Upper lobe of left lung (tissue), 6 donors: ENCODE results near the gene CCDC181. TPM values are rescaled to one million over a fixed set of nuclear protein-coding genes. Genes with fewer than 3 reads are reported as not detected.
"Not testable (repeated sequence)": the region's sequence is repeated elsewhere in the genome, so short reads cannot be mapped to it uniquely, and the experiment has no call there.

Source experiments
- ATAC-seq, 2 donors: fragments of 200-7000 bp; cut with Tn5 transposase; one replicate each; pipeline ENCODE4 v1.9.1; 2022; ENCODE audit warnings: mild to moderate bottlenecking in 2 of 2, moderate library complexity in 2 of 2; ENCODE audit not compliant: low FRiP score in 2 of 2
- DNase-seq, 2 donors: peaks; one replicate each; pipeline ENCODE4 v3.0.0-alpha.2; 2019 to 2020
- H3K27ac ChIP-seq, 4 donors: fragments of 200-600 bp; sonication (generic); one replicate each; pipeline ENCODE4 v1.5.1; 2016 to 2019
- H3K27me3 ChIP-seq, 4 donors: fragments of 200-600 bp; sonication (generic); one replicate each; pipeline ENCODE4 v1.5.1; 2017 to 2019
- H3K36me3 ChIP-seq, 4 donors: fragments of 200-600 bp; sonication (generic); one replicate each; pipeline ENCODE4 v1.5.1; 2016 to 2019
- H3K4me1 ChIP-seq, 4 donors: fragments of 200-600 bp; sonication (generic); one replicate each; pipeline ENCODE4 v1.5.1; 2018 to 2019
- H3K4me3 ChIP-seq, 4 donors: fragments of 200-600 bp; sonication (generic); one replicate each; pipeline ENCODE4 v1.5.1; 2017 to 2019; ENCODE audit warnings: mild to moderate bottlenecking in 2 of 4, moderate library complexity in 1 of 4
- H3K9me3 ChIP-seq, 4 donors: fragments of 200-600 bp; sonication (generic); one replicate each; pipeline ENCODE4 v1.5.1; 2018 to 2019
- CTCF ChIP-seq, 6 experiments: fragments of 450-650 bp in 4 of 6; fragments of 200-600 bp in 2 of 6; sonication (generic) in 2 of 6; IDR thresholded peaks; one replicate each; pipeline ENCODE4 v1.5.1; 2016 to 2019; ENCODE audit warnings: antibody characterized with exemption in 6 of 6
- EP300 ChIP-seq, 4 donors: sonication (generic); formaldehyde crosslinking; IDR thresholded peaks; one replicate each; pipeline ENCODE4 v1.5.1; 2017; ENCODE audit warnings: antibody characterized with exemption in 4 of 4, control low read depth in 2 of 4
- POLR2A ChIP-seq, 4 donors: fragments of 450-650 bp; IDR thresholded peaks; one replicate each; pipeline ENCODE4 v1.5.1; 2016 to 2017; ENCODE audit warnings: antibody characterized with exemption in 4 of 4, mild to moderate bottlenecking in 2 of 4
- POLR2AphosphoS5 ChIP-seq, 2 donors: sonication (generic); formaldehyde crosslinking; IDR thresholded peaks; one replicate each; pipeline ENCODE4 v1.5.1; 2017; ENCODE audit warnings: antibody characterized with exemption in 2 of 2
- WGBS, 2 donors: methylation state at CpG; one replicate each; pipeline ENCODE4 v1.1.5; 2017 to 2018; 5-methylcytosine and 5-hydroxymethylcytosine counted together
- total RNA-seq, 6 donors: library from RNA; depleted of rRNA in 4 of 6; stranded (reverse); fragments of >200 nt in 4 of 6; gene quantifications; one replicate each; pipeline versions ENCODE4 v1.1.0 to v1.2.1, GENCODE V29; 2016 to 2021
- donor health status: DM: no; HTN: no; CAD: no; lungs with moderate emphysema.
- donor health status: DM: no; HTN: yes; CAD: no; lungs with severe emphysema.

The CCDC181 gene
- total RNA-seq, 6 donors from 2014 or later = 0.29 to 6.9 (median 2.6) TPM

GRCh38 chr1:169421309-169421708 lies 6.0 kb downstream of the CCDC181 start:
- TF ChIP-seq CTCF (IDR thresholded peaks at IDR 0.05) = no peak
- TF ChIP-seq EP300 (IDR thresholded peaks at IDR 0.05) = no peak
- no peak for TF ChIP-seq POLR2AphosphoS5 (IDR thresholded peaks at IDR 0.05)
- no peak for TF ChIP-seq POLR2A (IDR thresholded peaks at IDR 0.05)
- WGBS, 2 donors = 88 to 89% methylated on average over 5 of the region's 5 CpGs
- ATAC-seq = no peak

GRCh38 chr1:169414952-169415351 lies 12.3 kb downstream of the CCDC181 start:
- DNase-seq = no peak
- WGBS, 2 donors = 86 to 95% methylated on average over 2 of the region's 2 CpGs
- no peak for ATAC-seq

More at GRCh38 chr1:169421309-169421708, 6.0 kb downstream of the CCDC181 start:
- no peaks in the 10 kb centered on the region for H3K9me3 ChIP-seq
- H3K27me3 ChIP-seq = no peaks in the 10 kb centered on the region
- DNase-seq = no peak
- H3K36me3 ChIP-seq = no peaks in the 10 kb centered on the region
- no peak overlapping the region for H3K4me3 ChIP-seq
- H3K27ac ChIP-seq = no peak overlapping the region
- no peaks in the 10 kb centered on the region for H3K4me1 ChIP-seq

GRCh38 chr1:169408340-169408739 lies 18.9 kb downstream of the CCDC181 start:
- peak in 1 of 2 donors; percentile 1 for DNase-seq
- H3K4me3 ChIP-seq, H3K36me3 ChIP-seq, ATAC-seq, H3K27ac ChIP-seq, H3K27me3 ChIP-seq, H3K4me1 ChIP-seq: not testable (repeated sequence)
- peaks cover 9 to 28% (median 24%) of the 10 kb centered on the region in 4 donors for H3K9me3 ChIP-seq
- WGBS, 2 donors = 90 to 95% methylated on average over 5 of the region's 5 CpGs

More at GRCh38 chr1:169414952-169415351, 12.3 kb downstream of the CCDC181 start:
- no peak overlapping the region for H3K27ac ChIP-seq
- H3K36me3 ChIP-seq = no peaks in the 10 kb centered on the region
- TF ChIP-seq POLR2A (IDR thresholded peaks at IDR 0.05) (no peak), EP300 (IDR thresholded peaks at IDR 0.05) (no peak), POLR2AphosphoS5 (IDR thresholded peaks at IDR 0.05) (no peak), CTCF (IDR thresholded peaks at IDR 0.05) (no peak)
- H3K4me1 ChIP-seq = no peaks in the 10 kb centered on the region
- H3K27me3 ChIP-seq = no peaks in the 10 kb centered on the region
- H3K9me3 ChIP-seq = peaks cover 0 to 12% (median 4%) of the 10 kb centered on the region in 4 donors
- no peak overlapping the region for H3K4me3 ChIP-seq

DNA sequence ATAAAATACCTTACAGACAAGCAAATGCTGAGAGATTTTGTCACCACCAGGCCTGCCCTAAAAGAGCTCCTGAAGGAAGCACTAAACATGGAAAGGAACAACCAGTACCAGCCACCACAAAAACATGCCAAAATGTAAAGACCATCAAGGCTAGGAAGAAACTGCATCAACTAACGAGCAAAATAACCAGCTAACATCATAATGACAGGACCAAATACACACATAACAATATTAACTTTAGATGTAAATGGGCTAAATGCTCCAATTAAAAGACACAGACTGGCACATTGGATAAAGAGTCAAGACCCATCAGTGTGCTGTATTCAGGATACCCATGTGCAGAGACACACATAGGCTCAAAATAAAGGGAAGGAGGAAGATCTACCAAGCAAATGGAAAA lies 24.7 kb downstream of the CCDC181 start:
- not testable (repeated sequence) for H3K4me3 ChIP-seq, DNase-seq, H3K27ac ChIP-seq, H3K27me3 ChIP-seq, ATAC-seq, H3K36me3 ChIP-seq, H3K4me1 ChIP-seq
- 88 to 95% methylated on average over 1 of the region's 1 CpG for WGBS, 2 donors
- peaks cover 6 to 11% (median 7%) of the 10 kb centered on the region in 4 donors for H3K9me3 ChIP-seq

DNA sequence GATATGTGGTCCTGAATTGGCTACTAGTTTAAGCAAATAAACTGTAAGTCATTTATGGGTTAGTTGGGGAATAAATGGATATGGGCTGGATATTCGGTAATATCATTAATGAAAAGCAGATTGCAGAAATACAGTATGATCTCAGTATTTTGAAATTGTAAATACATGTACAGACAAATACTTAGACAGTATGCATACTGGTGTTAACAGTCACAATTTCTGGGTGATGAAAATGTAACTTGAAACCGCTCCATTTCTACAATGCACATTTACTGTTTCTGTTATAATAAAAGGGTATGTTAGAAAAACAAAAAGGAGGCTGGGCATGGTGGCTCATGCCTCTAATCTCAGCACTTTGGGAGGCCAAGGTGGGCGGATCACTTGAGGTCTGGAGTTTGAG lies 31.3 kb downstream of the CCDC181 start:
- 93 to 97% methylated on average over 3 of the region's 3 CpGs for WGBS, 2 donors
- H3K27ac ChIP-seq = no peak overlapping the region
- no peaks in the 10 kb centered on the region for H3K27me3 ChIP-seq
- DNase-seq = no peak
- no peaks in the 10 kb centered on the region for H3K4me1 ChIP-seq
- H3K36me3 ChIP-seq = peaks cover 4 to 37% (median 17%) of the 10 kb centered on the region in 4 donors
- no peaks in the 10 kb centered on the region for H3K9me3 ChIP-seq
- no peak overlapping the region for H3K4me3 ChIP-seq
- no peak for TF ChIP-seq EP300 (IDR thresholded peaks at IDR 0.05)
- no peak for TF ChIP-seq CTCF (IDR thresholded peaks at IDR 0.05)
- TF ChIP-seq POLR2AphosphoS5 (IDR thresholded peaks at IDR 0.05) = no peak
- no peak for TF ChIP-seq POLR2A (IDR thresholded peaks at IDR 0.05)
- no peak for ATAC-seq

- Histone ChIP-seq H3K27ac (no peak overlapping the region), H3K4me1 (no peaks in the 10 kb centered on the region), H3K9me3 (no peaks in the 10 kb centered on the region), H3K27me3 (no peaks in the 10 kb centered on the region), H3K4me3 (no peak overlapping the region), H3K36me3 (peaks cover 15 to 73% (median 38%) of the 10 kb centered on the region in 4 donors)
- DNase-seq (no peak), ATAC-seq (no peak)
- TF ChIP-seq EP300 (IDR thresholded peaks at IDR 0.05) = no peak
- TF ChIP-seq CTCF (IDR thresholded peaks at IDR 0.05) = no peak
- TF ChIP-seq POLR2A (IDR thresholded peaks at IDR 0.05) = no peak
- TF ChIP-seq POLR2AphosphoS5 (IDR thresholded peaks at IDR 0.05) = no peak
- WGBS, 2 donors = 70 to 76% methylated on average over 1 of the region's 1 CpG
These were observed 34.9 kb downstream of the CCDC181 start for GRCh38 chr1:169392406-169392805.
